ENCODE results near the gene RDH5. TPM values are rescaled to one million over a fixed set of nuclear protein-coding genes. Genes with fewer than 3 reads are reported as not detected.
A peak's percentile ranks its signal among the peaks of the same experiment; 100 is the strongest.

Gene RDH5
- total RNA-seq, 1 donor from 2014 or later: 6.6 TPM

GRCh38 chr12:55728939-55729818, 9.0 kb downstream of the RDH5 start, which contains the start of gene CD63:
Gene CD63 (minus strand): TSS chr12:55729009. CDS start chr12:55728341, 668 bp downstream.
- peak; percentile 87 for DNase-seq

- DNase-seq: peak; percentile 54
Measured at GRCh38 chr12:55729819-55730818, 9.9 kb downstream of the RDH5 start.

- no peak for DNase-seq
Measured at GRCh38 chr12:55732288-55732687, 12.1 kb downstream of the RDH5 start.

- no peak for DNase-seq
Measured at GRCh38 chr12:55733021-55733555, 12.9 kb downstream of the RDH5 start.

DNA sequence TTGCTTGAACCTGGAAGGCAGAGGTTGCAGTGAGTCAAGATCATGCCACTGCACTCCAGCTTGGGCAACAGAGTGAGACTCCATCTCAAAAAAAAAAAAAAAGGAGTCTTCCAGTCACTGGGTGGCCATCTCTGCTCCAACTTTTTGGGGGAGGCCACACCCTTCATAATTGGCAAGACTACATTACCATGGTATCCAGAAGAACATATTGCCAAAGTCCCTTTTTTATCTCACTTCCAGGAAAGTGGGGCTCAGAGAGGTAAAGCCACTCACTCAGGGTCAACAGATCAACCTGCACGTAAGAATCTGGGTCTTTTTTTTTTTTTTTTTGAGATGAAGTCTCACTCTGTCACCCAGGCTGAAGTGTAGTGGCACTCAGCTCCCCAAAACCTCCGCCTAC, 13.7 kb downstream of the RDH5 start:
- DNase-seq: no peak

GRCh38 chr12:55734595-55734994, 14.4 kb downstream of the RDH5 start:
- no peak for DNase-seq

DNA sequence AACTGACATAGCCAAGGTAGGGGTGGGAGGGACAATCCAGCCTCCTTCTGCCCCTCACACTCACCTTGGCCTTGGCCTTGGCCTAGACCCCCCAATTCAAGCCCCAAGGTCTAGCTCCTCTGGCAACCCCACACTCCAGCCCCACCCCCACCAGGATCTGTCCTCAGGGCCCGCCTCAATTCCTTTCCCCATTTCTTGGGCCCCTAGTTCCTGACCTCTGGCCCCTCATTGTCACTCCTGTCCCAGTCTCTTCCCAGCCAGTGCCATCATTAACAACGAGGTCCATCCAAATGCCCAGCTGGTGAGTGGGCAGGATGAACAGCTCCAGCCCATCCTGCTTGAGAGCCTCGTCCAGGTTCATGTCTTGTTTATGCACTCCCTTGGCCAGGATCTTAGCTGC, 15.9 kb downstream of the RDH5 start:
- no peak for DNase-seq

- no peak for DNase-seq
Measured at GRCh38 chr12:55736780-55737580, 16.8 kb downstream of the RDH5 start.

DNA sequence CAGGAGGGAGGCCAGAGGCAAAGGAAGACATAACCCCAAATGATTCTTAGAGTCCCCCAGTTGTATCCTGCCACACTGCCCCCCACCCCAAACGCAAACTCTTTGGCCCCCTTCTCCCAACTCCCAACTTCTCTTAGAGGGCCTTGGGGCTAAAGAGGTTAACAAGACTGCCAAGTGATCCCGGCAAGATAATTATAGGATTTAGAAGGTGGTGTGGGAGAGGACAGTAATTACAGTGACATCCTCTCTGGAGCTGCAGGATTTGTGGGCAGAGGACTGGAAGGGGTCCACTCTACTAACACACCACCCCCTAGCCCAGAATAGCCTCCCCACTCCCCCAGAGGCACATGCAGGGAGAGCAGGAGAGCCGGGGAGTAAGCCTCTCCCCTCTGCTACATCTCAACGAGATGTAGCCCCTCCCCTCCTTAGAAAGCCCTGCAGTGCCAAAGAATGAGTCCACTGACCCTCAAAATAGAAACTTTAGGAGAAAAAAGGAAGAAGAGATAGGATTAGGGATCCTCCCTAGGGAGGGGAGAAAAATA, 17.5 kb downstream of the RDH5 start:
- no peak for DNase-seq

DNA sequence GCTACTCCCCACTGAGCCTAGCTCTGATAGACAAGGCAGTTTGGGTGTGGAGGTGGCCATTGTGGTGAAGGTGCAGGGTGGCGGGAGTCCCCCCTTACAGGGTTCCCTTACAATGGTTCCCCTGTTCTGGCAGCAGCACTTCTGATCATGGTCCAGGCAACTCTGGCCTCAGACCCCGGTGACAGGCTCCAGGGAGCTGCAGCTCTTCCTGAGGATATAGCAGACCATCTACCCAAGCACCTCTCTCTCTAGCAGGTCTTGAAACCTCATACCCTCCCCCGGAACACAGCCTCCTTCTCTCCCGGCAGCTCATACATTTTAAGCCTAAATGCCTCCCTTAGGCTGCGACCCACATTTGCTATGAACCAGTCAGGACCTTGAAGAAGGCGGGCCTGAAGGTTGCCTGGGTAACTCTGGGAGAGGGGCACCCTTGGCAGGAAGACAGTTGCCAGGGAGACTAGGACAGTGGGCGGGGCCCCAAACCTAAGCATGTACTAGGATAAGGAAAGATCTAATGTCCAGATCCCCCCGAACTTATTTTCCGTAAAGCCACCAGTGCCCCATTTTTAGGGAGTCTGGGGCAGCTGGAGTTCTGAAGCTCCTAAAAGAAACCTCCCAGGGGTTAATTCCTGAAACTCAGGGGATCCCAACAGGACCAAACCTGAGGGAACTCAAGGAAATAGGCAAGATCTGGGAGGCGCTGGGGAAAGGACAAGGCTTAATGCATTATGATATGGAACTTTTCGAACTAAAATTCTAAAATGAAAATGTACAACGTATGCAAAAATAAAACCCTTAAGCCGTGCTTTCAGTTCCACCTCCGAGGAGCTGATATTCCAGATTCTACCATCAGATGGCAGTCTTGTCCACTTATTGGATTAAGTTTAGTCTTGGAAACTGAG, 18.2 kb downstream of the RDH5 start:
- DNase-seq: peak; percentile 53

GRCh38 chr12:55739025-55739378, 18.8 kb downstream of the RDH5 start:
- DNase-seq: no peak

DNA sequence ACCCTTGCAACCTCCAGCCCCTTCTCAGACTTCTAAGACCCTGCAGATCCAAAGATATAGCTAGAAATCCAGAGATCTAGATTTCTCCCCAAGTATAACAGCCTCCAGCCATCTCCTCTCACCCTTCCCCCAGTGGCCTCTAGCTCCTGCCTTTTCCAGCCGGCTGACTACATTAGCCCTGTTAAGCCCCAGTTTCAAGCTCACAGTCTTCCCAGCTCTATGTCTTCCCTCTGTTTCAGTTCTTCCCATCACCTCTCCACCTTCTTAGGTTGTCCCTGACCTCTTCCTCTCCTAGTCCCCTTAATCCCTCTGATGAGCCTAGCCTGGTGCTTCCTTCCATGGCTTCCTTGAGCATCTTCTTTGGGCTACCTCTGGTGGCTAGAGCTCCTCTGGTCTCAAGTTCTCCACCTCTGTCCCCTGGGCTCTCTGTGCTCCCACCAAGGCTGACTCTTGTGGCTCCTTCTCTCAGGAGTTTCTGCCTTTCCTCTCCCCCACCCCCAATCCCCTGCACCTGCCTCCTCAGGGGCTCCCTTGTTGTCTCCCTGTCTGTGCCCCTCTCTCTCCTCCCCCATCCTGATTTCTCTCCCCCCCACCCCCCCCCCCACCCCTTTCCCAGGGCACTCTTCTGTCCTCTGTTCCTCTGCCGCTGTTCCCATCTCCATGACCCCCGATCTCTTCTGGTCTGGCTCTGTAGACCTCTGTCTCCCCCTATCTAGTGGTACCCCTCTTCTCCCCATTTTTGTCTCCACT, 21.9 kb downstream of the RDH5 start:
- DNase-seq: no peak

DNA sequence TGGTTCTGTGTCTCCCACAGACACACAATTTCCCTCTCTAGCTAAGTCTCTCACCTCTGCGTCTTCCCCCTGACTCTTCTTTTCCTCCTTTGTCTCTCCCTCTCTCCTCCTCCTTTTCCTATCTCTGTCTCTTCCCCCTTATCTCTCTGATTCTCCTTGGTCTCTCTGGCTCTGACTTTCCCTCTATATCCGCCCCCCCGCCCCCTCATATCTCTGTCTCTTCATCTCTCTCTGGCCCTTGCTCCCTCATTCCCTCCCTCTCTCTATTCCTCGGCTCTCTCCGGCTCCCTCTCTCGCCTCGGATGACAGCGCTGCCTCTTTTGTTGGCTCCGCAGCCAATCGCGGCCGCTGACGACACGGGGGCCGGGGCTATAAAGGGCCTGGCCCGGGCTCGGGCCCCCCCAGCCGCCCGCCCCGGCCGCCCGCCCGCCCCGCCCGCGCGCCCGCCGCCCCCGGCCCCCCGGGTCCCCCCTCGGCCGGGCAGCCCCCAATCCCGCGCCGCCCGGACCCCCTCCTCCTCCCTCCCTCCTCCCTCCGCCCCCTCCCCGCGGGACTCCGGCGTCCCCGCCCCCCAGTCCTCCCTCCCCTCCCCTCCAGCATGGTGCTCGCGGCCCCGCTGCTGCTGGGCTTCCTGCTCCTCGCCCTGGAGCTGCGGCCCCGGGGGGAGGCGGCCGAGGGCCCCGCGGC, 22.7 kb downstream of the RDH5 start, which contains the start of gene GDF11:
Gene GDF11 (plus strand): TSS at position 404 of the 687 bp plus-strand sequence. CDS start 195 bp downstream, at position 599.
- DNase-seq: peak; percentile 78

- no peak for DNase-seq
Measured at GRCh38 chr12:55743406-55744339, 23.5 kb downstream of the RDH5 start.

- no peak for DNase-seq
Measured at GRCh38 chr12:55744340-55745030, 24.3 kb downstream of the RDH5 start.

- no peak for DNase-seq
Measured at GRCh38 chr12:55745361-55746173, 25.4 kb downstream of the RDH5 start.

Data from occipital lobe (tissue), 2 donors.